Measurements from ENCODE around the gene BAZ2B.

- TF ChIP-seq POLR2AphosphoS5 (IDR thresholded peaks at IDR 0.05): no peak
- TF ChIP-seq POLR2A (IDR thresholded peaks at IDR 0.05): no peak
- TF ChIP-seq CTCF (IDR thresholded peaks at IDR 0.05): no peak
Measured at GRCh38 chr2:159381574-159381973, 234.8 kb downstream of the BAZ2B start.
